ENCODE data around the gene SPSB4.

The SPSB4 gene

GRCh38 chr3:141055536-141056445 is 4.6 kb downstream of the SPSB4 start:
- no peak for DNase-seq

- no peak for DNase-seq
Measured at GRCh38 chr3:141056751-141057171, 5.6 kb downstream of the SPSB4 start.

- no peak for DNase-seq
Measured at GRCh38 chr3:141057436-141057835, 6.3 kb downstream of the SPSB4 start.

- no peak for DNase-seq
Measured at GRCh38 chr3:141057946-141058800, 7.0 kb downstream of the SPSB4 start.

GRCh38 chr3:141058996-141059395 is 7.8 kb downstream of the SPSB4 start:
- DNase-seq: no peak

GRCh38 chr3:141059816-141060215 is 8.7 kb downstream of the SPSB4 start:
- DNase-seq: no peak

GRCh38 chr3:141060327-141060726 is 9.2 kb downstream of the SPSB4 start:
- no peak for DNase-seq

- DNase-seq: no peak
Measured at GRCh38 chr3:141063831-141064230, 12.7 kb downstream of the SPSB4 start.

- no peak for DNase-seq
Measured at GRCh38 chr3:141064255-141064926, 13.2 kb downstream of the SPSB4 start.

- DNase-seq: no peak
Measured at GRCh38 chr3:141065258-141065657, 14.1 kb downstream of the SPSB4 start.

GRCh38 chr3:141065841-141066805 is 15.0 kb downstream of the SPSB4 start:
- DNase-seq: no peak

- no peak for DNase-seq
Measured at GRCh38 chr3:141067206-141067974, 16.2 kb downstream of the SPSB4 start.

GRCh38 chr3:141070229-141070628 is 19.1 kb downstream of the SPSB4 start:
- no peak for DNase-seq

GRCh38 chr3:141070727-141071357 is 19.7 kb downstream of the SPSB4 start:
- DNase-seq: no peak

GRCh38 chr3:141071681-141072260 is 20.6 kb downstream of the SPSB4 start:
- DNase-seq: no peak

- no peak for DNase-seq
Measured at GRCh38 chr3:141072950-141073349, 21.8 kb downstream of the SPSB4 start.

- DNase-seq: no peak
Measured at GRCh38 chr3:141073580-141073979, 22.4 kb downstream of the SPSB4 start.

GRCh38 chr3:141074529-141074928 is 23.4 kb downstream of the SPSB4 start:
- no peak for DNase-seq

- DNase-seq: no peak
Measured at GRCh38 chr3:141076036-141076773, 25.1 kb downstream of the SPSB4 start.
